NCI-H1694 (cell line): ENCODE results near the gene CDCA8.
"Not testable (repeated sequence)": the region's sequence is repeated elsewhere in the genome, so short reads cannot be mapped to it uniquely, and the experiment has no call there.

Experiments used
- DNase-seq: peaks from one replicate; lab custom pipeline; 2025; lab: John Stamatoyannopoulos, UW

CDCA8 gene

GRCh38 chr1:37737975-37738374 is 45.7 kb downstream of the CDCA8 start:
- not testable (repeated sequence) for DNase-seq

GRCh38 chr1:37738619-37739018 is 46.3 kb downstream of the CDCA8 start:
- not testable (repeated sequence) for DNase-seq

GRCh38 chr1:37739222-37739621 is 46.9 kb downstream of the CDCA8 start:
- DNase-seq: no peak

GRCh38 chr1:37741130-37741529 is 48.8 kb downstream of the CDCA8 start:
- no peak for DNase-seq

GRCh38 chr1:37741662-37742061 is 49.3 kb downstream of the CDCA8 start:
- DNase-seq: no peak

- no peak for DNase-seq
Observed at GRCh38 chr1:37746806-37747205, 54.5 kb downstream of the CDCA8 start.

GRCh38 chr1:37748565-37748964 is 56.2 kb downstream of the CDCA8 start:
- no peak for DNase-seq

- DNase-seq: no peak
Observed at GRCh38 chr1:37752213-37752582, 59.9 kb downstream of the CDCA8 start.

- no peak for DNase-seq
Observed at GRCh38 chr1:37752583-37753471, 60.5 kb downstream of the CDCA8 start.

- no peak for DNase-seq
Observed at GRCh38 chr1:37753473-37754321, 61.4 kb downstream of the CDCA8 start.

GRCh38 chr1:37755290-37755689 is 63.0 kb downstream of the CDCA8 start:
- no peak for DNase-seq

- no peak for DNase-seq
Observed at GRCh38 chr1:37755951-37756560, 63.7 kb downstream of the CDCA8 start.
